Purkinje cell (primary cell): ENCODE results near the gene UBQLN3. TPM values are rescaled to one million over a fixed set of nuclear protein-coding genes. Genes with fewer than 3 reads are reported as not detected.

Source experiments
- polyA plus RNA-seq: library from polyadenylated mRNA; unstranded; fragments of >200 nt; fragmentation: Nextera tagmentation; gene quantifications from 2 replicates; pipeline ENCODE4 v1.2.1, GENCODE V29; 2014

Gene UBQLN3
- polyA plus RNA-seq = not detected in 2 replicates

DNA sequence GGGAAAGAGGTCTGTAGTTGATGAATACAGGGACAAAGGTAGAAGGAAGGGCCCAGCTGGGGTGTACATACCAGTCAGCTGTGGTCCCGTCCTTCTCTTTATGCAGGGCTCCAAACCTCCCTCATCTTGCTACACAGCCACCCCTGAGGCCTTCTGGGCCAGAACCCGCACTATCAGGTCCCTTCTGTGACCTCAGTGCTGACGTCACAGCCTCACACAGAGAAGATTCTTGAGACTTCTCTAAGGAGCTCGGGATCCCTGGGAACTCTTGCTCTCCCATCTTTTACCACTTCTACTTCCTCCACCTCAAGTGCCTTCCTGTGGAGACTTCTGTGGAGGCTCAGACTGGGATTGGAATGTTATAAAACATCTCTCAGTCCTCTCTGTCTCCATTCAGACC, at the start of gene UBQLN3:
Gene UBQLN3, minus strand, starts transcription at position 155 of the 400 bp plus-strand sequence. CDS start 399 bp downstream, outside the sequence.

DNA sequence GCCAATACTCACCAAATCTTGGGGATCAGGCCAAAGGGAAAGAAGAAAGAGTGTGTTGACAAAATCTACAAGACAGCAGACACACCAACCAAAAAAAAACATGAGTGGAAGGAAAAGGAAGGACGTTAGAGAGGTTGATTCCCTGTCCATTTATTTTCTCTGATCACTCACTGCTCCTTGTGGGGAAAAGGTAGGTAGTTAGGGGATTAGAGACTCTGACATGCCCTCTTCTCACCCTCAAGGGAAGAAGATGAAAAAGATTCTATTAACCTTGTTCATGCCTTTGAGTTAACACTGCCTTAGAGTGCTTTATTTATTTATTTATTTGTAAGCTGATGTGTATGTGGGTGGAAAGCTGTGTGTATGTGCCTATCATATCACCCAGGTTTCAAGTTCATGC, 38.7 kb upstream of the UBQLN3 start, which contains the start of gene OR52H1:
Gene OR52H1, minus strand, starts transcription at position 101 of the 400 bp plus-strand sequence. CDS start 3,035 bp downstream, outside the sequence.

DNA sequence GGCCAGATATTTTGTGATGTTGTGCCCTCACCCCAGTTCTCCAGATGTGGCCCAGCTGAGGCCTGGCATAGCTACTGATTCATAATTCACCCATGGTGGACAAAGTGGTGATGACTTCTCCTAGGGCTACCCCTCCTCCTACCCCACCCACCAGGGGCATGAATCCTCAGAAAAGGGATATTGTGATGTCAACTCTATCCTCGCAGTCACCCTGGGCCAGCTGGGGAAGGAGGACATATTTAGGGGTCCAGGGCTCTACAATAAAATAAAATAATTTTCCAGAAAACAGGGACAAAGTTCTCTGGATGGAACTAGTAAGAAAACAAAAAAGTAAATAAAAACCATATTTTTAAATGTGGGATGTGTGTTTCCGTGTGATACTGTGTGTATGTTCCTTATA, 6.8 kb upstream of the UBQLN3 start, which contains the start of gene UBQLNL:
Gene UBQLNL, minus strand, starts transcription at position 101 of the 400 bp plus-strand sequence. CDS start 258 bp downstream, outside the sequence.

DNA sequence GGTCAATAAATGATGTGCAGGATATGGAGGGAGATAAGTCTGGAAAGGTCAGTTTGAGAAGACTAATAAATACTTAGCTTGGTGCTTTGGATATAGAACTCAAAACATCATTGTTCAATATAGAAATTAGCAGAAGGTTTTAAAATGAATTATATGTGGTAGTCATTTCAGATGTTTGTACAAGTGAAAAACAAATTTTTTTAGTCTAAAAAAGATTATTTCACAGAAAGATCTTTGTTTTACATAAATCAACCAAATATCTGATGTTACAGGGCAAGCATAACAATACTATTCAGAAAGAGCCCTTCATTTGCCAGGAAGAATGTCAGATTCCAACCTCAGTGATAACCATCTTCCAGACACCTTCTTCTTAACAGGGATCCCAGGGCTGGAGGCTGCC, 21.4 kb downstream of the UBQLN3 start, which contains the start of gene OR52D1:
Gene OR52D1, plus strand, starts transcription at position 301 of the 400 bp plus-strand sequence. Its CDS starts 22 bp downstream, at position 323.

Other genes with a start within 250 kb of the UBQLN3 start
- gene HBE1, start 240.0 kb downstream of the UBQLN3 start, polyA plus RNA-seq = not detected in 2 replicates
- not detected in 2 replicates for gene OR51B4, start 208.0 kb downstream of the UBQLN3 start, polyA plus RNA-seq
- not detected in 2 replicates for gene OR51B2, start 185.7 kb downstream of the UBQLN3 start, polyA plus RNA-seq
- 0.54 TPM in 1 of 2 replicates, not detected in the other for gene OR51B5, start 166.4 kb downstream of the UBQLN3 start, polyA plus RNA-seq
- gene OR51B6, start 158.4 kb downstream of the UBQLN3 start, polyA plus RNA-seq = not detected in 2 replicates
- not detected in 2 replicates for gene OR51M1, start 126.1 kb downstream of the UBQLN3 start, polyA plus RNA-seq
- gene OR51Q1, start 87.8 kb downstream of the UBQLN3 start, polyA plus RNA-seq = not detected in 2 replicates
- gene OR51I1, start 68.4 kb downstream of the UBQLN3 start, polyA plus RNA-seq = not detected in 2 replicates
- gene OR51I2, start 60.6 kb downstream of the UBQLN3 start, polyA plus RNA-seq = not detected in 2 replicates
- gene OR52D1, start 21.3 kb downstream of the UBQLN3 start, polyA plus RNA-seq = not detected in 2 replicates
- gene UBQLNL, start 6.7 kb upstream of the UBQLN3 start, polyA plus RNA-seq = not detected in 2 replicates
- not detected in 2 replicates for gene OR52H1, start 38.6 kb upstream of the UBQLN3 start, polyA plus RNA-seq
- gene OR52B6, start 70.9 kb upstream of the UBQLN3 start, polyA plus RNA-seq = not detected in 2 replicates
- gene TRIM6, start 86.7 kb upstream of the UBQLN3 start, polyA plus RNA-seq = 0.38 TPM in 1 of 2 replicates, not detected in the other
- not detected in 2 replicates for gene TRIM34, start 115.0 kb upstream of the UBQLN3 start, polyA plus RNA-seq
- gene TRIM5, start 175.1 kb upstream of the UBQLN3 start, polyA plus RNA-seq = 0.56 and 4.4 TPM in 2 replicates
- gene TRIM22, start 179.8 kb upstream of the UBQLN3 start, polyA plus RNA-seq = 1.2 TPM in 1 of 2 replicates, not detected in the other
- gene OR56B1, start 226.5 kb upstream of the UBQLN3 start, polyA plus RNA-seq = not detected in 2 replicates
- gene OR52N4, start 244.3 kb upstream of the UBQLN3 start, polyA plus RNA-seq = not detected in 2 replicates